ENCODE measurements around the gene DUS2.

Gene DUS2

DNA sequence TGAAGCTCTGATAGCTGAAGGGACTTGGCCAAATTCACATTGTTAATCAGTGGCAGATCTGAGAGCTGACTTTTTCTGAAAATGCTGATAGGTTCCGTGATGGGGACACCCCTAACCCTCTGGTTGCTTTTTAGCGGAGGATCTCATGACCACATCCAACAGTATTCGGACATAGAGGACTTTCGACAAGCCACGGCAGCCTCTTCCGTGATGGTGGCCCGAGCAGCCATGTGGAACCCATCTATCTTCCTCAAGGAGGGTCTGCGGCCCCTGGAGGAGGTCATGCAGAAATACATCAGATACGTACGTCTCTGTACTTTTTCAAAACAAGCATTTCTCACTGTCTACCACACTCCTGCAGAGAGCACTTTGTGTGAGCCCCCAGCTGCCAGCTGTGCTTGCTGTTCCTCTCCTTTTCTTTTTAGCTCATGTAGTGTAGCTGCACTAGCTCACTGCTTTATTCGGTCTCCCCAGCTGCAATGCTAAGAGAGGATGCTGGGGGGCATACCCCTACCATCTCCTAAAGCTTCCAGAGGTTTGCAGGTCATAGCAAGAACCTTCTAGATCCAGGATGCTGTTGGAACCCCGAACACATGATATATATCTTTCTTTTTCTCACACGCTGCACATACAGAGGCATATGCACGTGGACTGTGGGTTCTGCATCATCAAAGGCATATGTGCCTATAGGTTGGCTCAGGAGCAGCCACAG, 47.9 kb downstream of the DUS2 start:
- H3K4me3 ChIP-seq (ENCODE audit: control insufficient read depth, low read depth, low read length): no peak overlapping the region
- no peak for DNase-seq (ENCODE audit: low read depth)
- no peak for TF ChIP-seq CTCF (conservative IDR thresholded peaks at IDR 0.05; ENCODE audit: control insufficient read depth, insufficient read depth, low read depth, low read length)

DNA sequence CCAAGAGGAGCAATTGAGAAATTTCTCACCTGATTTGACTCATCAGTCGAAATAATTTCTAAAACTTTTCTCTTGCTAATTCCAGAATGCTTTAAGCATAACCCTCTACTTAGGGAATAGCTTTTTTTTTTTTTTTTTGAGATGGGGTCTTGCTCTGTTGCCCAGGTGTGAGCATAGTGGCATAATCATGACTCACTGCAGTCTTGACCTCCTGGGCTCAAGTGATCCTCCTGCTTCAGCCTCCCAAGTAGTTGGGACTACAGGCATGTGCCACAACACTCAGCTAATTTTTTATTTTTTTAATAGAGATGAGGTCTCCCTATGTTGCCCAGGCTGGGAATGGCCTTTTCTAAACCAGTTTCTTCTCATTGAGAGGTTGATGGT, 48.4 kb downstream of the DUS2 start:
- DNase-seq (ENCODE audit: low read depth): no peak
- H3K4me3 ChIP-seq (ENCODE audit: control insufficient read depth, low read depth, low read length): no peak overlapping the region
- TF ChIP-seq CTCF (conservative IDR thresholded peaks at IDR 0.05; ENCODE audit: control insufficient read depth, insufficient read depth, low read depth, low read length): no peak

DNA sequence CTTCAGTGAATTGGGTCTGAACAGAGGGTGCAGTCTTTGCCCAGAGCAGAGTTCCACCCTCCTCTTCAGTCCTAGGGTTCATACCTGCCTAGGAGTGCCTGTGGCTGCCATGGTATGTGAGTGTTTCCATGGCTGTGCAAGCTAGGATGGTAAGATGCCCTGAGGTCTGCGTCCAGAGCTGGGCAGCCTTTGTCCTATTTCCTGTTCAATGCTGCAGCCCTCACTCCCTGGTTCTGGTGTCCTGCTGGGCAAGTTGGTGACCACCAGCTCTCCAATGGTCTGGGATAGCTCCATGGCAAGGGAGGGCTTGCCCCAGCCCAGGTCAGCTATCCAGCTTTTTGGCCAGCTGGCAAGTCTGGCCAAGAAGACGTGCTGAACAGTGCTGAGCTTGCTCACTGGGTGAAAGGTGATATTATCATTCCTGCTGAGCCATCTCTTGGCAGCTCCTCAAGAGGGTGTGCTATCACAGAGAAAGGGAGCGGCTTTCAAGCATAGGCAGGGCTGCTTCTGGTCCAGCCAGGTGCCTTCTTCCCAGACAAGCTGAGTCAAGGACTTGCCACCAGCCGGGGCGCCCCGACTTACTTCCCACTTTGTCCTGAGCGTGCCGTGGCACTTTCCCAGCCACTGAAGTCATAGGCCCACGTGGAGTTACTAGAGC, 49.1 kb downstream of the DUS2 start:
- peak; percentile 89 for DNase-seq (ENCODE audit: low read depth)

DNA sequence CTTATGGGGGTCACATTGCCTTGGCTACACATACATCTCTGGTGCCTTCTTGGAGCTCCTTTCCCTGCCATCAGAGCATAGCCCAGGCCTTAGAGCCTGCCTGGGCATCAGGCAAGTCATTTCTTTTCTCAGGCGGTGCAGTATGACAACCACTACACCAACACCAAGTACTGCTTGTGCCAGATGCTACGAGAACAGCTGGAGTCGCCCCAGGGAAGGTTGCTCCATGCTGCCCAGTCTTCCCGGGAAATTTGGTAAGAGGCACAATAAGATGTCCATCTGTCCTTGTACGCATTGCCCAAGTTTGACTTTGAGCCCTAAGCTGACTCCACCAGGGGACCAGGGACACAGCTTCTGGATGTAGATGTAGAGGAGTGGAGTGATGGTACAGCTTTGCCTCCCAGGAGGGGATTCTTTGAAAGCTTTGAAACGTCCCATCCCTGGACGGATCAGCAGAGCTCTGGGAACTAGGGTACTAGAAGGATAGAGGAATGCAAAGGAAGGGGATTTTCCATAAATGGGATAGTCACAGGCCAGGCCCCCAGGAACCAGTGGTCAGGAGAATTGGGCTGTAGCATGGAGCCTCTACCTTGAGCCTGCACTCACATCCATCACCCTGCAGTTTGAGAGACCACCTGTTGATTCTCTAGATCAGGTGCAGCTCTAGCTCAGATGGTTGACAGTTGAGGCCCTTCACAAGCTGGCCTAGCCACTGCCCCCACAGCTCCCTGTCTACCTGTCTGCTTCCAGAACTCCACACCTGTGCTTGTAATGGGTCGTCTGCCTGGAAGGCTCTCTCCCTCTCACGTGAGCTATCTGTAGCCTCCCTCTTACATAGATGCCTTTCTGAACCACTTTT, 51.0 kb downstream of the DUS2 start:
- H3K4me3 ChIP-seq (ENCODE audit: control insufficient read depth, low read depth, low read length): no peak overlapping the region
- DNase-seq (ENCODE audit: low read depth): no peak
- no peak for TF ChIP-seq CTCF (conservative IDR thresholded peaks at IDR 0.05; ENCODE audit: control insufficient read depth, insufficient read depth, low read depth, low read length)

More for the DNA sequence above, 49.1 kb downstream of the DUS2 start:
- TF ChIP-seq CTCF (conservative IDR thresholded peaks at IDR 0.05; ENCODE audit: control insufficient read depth, insufficient read depth, low read depth, low read length): no peak
- H3K4me3 ChIP-seq (ENCODE audit: control insufficient read depth, low read depth, low read length): no peak overlapping the region

DNA sequence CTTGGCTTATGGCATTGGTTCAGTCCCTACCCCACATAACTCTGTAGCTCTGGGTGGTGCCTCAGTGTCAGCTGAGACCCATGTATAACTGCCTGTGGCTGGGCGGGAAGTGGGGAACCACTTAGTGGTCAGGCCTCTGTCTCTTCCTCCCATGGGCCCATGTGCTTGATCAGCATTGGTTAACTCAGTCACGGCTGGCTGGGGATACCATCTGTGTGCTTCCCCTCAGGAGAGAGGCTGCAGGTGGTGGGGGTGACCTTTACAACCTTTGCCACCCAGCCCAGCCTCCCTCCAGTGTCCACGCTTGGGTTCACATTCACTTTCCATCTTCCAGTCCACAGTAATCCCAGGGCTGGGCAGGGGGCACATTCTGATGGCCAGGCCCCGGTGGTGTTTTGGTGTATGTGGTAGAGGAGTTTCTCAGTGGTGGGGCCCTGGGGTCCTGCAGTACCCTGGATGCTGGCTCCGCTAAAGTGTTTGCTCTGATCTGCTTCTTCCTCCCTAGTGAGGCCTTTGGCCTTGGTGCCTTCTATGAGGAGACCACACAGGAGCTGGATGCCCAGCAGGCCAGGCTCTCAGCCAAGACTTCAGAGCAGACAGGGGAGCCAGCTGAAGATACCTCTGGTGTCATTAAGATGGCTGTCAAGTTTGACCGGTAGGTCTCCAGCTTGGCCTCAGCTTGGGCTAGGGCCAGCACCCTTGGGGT, 51.9 kb downstream of the DUS2 start:
- DNase-seq (ENCODE audit: low read depth): no peak
- TF ChIP-seq CTCF (conservative IDR thresholded peaks at IDR 0.05; ENCODE audit: control insufficient read depth, insufficient read depth, low read depth, low read length): no peak
- no peak overlapping the region for H3K4me3 ChIP-seq (ENCODE audit: control insufficient read depth, low read depth, low read length)

GRCh38 chr16:68075980-68076379, 52.9 kb downstream of the DUS2 start:
- no peak for DNase-seq (ENCODE audit: low read depth)
- no peak overlapping the region for H3K4me3 ChIP-seq (ENCODE audit: control insufficient read depth, low read depth, low read length)
- no peak for TF ChIP-seq CTCF (conservative IDR thresholded peaks at IDR 0.05; ENCODE audit: control insufficient read depth, insufficient read depth, low read depth, low read length)

Data from fibroblast of mammary gland (primary cell).